DLD1 (cell line): ENCODE measurements around the gene CHD8.
"Not testable (repeated sequence)": the region's sequence is repeated elsewhere in the genome, so short reads cannot be mapped to it uniquely, and the experiment has no call there.

ENCODE experiments used
- in situ Hi-C: cut with HindIII; loops from 2 replicates; pipeline ENCODE4 v1.10.0; 2017; ENCODE audit warnings: low sequenced_read_pairs

Gene CHD8

DNA sequence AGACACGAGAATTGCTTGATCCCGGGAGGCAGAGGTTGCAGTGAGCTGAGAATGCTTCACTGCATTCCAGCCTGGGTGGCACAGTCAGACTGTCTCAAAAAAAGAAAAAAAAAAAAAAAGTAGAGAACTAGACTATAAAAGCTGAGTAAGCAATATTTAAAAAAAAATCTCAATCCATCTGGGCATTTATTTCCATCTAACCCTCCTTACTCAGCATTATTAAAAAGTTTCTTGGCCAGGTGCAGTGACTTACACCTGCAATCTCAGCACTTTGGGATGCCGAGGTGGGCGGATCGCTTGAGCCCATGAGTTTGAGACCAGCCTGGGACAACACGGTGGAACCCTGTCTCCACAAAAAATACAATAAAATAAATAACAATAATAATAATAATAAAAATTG lies 76.6 kb downstream of the CHD8 start:
- in situ Hi-C loops, result no loop called here

DNA sequence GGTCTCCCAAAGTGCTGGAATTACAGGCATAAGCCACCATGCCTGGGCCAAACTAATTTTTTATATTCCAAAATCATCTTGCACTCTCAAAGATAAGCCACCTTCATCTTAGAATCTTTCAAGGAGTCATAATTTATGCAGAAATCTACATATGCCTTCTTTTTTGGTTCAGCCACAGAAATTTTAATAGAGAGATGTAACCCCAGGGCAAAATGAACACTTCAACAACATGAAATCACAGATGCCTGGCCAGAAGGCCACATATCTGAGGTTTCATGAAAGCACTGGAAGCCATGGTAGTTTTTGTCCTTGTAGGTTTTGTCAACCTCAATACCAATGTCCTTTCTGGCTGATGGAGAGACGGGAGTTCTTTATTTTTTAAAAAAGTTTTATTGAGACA lies 81.9 kb downstream of the CHD8 start:
- in situ Hi-C loops, result no loop called here

DNA sequence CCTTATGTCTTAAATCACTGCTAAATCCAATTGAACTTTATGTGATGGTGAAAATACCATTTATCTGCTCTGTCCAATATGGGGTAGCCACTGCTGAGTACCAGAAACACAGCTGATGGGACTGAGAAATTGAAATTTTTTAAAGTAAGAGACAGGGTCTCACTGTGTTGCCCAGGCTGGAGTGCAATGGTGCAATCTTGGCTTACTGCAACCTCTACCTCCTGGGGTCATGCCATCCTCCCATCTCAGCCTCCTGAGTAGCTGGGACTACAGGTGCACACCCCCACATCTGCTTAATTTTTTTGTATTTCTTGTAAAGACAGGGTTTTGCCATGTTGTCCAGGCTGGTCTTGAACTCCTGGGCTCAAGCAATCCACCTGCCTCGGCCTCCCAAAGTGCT lies 83.1 kb downstream of the CHD8 start:
- in situ Hi-C loops, result not testable (repeated sequence)

DNA sequence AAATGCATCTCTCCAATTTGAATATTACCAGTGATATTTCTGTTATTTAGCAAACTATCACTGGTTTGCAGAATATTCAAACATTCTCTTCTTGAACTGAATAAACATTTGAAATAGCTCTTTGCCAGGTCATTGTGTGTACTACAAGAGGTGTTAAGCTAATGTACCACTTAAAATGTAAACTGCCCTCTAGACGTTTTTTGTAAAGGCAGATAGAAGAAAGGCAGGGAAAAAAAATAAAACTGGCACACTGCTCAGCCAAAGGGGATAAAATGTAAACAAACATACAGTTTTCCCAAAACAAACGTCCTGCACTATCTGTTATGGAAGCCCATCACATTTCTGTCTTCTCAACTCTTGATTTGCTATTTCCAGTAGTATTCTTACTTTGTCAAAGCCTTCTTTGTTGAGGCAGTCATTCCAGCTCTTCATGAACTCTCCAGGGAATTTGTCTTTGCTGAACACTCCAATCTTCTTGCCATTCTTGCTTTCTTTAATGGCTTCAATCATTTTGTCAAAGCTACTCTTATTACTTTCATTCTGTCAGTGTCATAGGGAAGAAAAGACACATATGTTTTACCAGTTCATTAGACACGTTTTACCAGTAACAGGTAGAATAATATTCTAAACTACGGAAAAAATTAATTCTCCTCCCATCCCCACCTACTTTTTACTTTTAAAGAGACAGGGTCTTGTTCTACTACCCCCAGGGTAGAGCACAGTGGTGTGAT lies 85.8 kb downstream of the CHD8 start:
- in situ Hi-C loops, result no loop called here

DNA sequence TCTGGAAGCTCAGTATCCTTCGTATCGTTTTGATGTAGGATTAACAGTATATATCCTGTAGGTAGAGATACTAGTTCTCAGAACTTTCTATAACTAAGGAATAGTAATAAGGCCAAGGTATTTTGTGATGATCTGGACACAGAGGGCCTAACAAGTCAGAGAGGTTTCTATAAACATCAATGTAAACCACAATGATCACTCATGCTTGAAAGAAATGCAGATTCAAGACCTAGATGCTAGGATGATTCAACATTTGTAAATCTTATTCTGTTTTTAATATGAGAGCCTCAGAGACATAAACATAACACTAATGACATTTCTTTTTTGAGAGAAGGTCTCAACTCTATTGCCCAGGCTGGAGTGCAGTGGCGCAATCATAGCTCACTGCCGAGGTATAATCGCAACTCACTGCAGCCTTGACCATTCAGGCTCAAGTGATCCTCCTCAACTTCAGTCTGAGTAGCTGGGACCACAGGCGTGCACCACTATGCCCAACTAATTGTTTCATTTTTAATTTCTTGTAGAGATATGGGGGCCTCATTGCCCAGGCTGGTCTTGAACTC lies 88.3 kb downstream of the CHD8 start:
- in situ Hi-C loops, result no loop called here

DNA sequence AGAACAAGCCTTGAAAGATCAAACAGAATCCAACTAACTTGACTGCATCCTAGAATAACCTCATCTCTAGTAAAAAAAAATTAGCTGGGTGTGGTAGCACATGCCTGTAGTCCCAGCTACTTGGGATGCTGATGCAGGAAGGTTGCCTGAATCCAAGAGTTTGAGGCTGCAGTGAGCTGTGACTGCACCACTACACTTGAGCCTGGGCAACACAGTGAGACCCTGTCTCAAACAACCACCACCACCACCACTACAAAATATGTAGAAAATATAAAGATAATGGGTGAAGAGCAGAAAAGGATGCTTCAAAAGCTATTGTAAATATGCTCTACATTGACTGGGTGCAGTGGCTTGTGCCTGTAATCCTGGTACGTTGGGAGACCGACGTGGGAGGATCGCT lies 99.4 kb downstream of the CHD8 start:
- in situ Hi-C loops, result no loop called here

DNA sequence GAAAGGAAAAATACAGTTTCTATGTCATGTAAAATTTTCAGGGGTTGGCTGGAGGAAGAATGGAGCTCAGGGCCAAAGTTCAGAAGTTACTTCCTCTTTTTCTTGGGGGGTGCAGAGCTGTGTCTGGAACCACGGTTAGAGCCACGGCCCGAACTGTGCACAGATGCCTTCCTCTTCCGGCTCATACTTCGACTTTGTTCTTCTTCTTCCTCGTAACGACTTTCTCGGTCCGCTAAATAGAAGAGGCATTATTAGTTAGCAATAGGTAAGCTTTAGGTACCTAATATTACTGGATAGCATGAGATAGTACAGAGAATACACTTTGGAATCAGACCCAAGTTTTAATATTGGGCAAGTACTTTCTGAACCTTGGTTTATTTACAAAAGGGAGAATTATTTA lies 103.3 kb downstream of the CHD8 start:
- in situ Hi-C loops, result no loop called here

DNA sequence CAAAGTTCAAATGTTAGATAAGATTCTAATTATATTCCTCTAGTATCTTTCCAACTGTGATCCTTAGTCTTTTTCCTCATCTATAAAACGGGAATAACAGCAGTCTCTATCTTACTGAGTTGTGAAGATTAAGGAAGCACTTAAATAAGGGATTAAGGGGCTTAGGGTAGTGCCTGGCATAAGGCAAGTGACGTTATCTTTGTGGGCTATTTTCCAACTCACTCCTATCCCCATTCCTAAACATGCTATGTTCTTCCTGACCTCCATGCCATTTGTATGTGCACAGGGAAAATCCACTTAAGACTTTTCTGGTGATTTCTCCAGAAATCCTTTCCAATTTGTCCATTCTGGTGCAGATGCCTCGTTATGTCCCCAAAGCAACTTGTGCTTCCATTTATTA lies 105.4 kb downstream of the CHD8 start:
- in situ Hi-C loops, result no loop called here

DNA sequence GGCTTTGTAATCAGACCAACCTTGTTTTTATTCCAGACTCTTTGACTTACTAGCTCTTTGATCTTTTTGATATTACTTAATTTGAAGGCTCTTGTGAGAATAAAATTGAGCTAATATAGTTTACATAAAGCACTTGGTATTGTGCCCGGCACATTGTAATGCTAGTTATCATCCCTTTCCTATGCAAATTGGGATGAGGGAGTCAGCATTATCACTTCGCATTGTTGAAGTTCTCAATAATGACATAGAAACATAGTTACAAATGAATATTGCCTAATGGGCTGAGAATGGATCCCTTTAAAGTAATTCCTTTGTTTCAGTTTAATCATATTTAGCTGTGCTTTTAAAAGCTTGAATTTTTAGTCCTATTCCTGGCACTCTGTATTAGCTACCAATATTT lies 108.7 kb downstream of the CHD8 start:
- in situ Hi-C loops, result no loop called here

DNA sequence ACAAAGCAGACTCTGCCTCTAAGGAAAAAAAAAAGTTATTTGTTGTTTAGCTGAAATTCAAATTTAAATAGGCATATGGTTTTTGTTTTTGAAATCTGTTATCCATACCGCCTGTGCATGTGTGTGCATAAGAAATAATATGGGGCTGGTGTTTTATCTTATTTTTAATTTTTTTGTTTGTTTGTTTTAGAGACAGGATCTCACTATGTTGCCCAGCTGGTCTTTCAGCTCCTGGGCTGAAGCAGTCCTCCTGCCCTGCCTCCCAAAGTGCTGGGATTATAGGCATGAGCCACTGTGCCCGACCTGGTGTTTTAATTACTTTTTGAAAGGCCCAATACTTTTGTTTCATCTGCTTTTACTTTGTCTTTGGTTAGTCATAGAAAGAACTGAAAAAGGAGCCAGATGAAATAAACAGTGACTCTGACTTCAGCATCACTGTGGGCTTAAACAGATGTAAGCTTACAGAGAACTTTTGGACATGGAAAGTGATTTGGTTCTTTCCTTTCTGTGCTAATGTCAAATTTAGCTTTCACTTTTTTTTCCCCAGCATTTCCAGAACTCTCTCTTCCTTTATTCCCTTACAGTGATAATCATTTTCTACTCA lies 109.3 kb downstream of the CHD8 start:
- in situ Hi-C loops, result no loop called here

DNA sequence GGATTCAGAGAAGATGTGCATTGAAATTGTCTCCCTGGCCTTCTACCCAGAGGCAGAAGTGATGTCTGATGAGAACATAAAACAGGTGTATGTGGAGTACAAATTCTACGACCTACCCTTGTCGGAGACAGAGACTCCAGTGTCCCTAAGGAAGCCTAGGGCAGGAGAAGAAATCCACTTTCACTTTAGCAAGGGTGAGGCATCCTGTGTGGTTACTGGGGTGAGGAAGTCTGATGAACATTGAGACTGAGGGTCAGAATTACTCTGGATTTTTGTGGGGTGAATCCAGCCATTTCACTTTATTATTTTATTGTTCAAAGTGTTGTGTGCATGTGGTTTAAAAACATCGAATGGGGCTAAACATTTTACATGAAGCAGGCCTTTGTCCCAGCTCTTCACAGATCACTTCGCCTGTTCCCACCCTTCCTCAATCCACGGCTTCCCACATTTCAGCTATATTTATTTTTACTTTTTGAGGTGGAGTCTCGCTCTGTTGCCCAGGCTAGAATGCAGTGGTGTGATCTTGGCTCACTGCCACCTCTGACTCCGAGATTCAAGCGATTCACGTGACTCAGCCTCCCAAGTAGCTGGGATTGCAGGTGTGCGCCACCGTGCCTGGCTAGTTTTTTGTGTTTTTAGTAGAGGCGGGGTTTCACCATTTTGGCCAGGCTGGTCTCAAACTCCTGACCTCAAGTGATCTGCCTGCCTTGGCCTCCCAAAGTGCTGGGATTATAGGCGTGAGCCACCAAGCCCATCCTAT lies 112.7 kb downstream of the CHD8 start:
- in situ Hi-C loops, result no loop called here
